GM18505 (cell line): ENCODE results near the gene S1PR3.

Source experiments
- ATAC-seq: cut with Tn5 transposase; IDR thresholded peaks from one replicate; pipeline ENCODE4 v1.9.1; 2021; ENCODE audit not compliant: unreplicated experiment
- POLR2A ChIP-seq: IDR thresholded peaks from 4 replicates; pipeline ENCODE4 v1.6.1; 2011; ENCODE audit warnings: borderline replicate concordance; ENCODE audit not compliant: insufficient read depth, insufficient read length; ENCODE audit errors: extremely low read depth

S1PR3 gene

DNA sequence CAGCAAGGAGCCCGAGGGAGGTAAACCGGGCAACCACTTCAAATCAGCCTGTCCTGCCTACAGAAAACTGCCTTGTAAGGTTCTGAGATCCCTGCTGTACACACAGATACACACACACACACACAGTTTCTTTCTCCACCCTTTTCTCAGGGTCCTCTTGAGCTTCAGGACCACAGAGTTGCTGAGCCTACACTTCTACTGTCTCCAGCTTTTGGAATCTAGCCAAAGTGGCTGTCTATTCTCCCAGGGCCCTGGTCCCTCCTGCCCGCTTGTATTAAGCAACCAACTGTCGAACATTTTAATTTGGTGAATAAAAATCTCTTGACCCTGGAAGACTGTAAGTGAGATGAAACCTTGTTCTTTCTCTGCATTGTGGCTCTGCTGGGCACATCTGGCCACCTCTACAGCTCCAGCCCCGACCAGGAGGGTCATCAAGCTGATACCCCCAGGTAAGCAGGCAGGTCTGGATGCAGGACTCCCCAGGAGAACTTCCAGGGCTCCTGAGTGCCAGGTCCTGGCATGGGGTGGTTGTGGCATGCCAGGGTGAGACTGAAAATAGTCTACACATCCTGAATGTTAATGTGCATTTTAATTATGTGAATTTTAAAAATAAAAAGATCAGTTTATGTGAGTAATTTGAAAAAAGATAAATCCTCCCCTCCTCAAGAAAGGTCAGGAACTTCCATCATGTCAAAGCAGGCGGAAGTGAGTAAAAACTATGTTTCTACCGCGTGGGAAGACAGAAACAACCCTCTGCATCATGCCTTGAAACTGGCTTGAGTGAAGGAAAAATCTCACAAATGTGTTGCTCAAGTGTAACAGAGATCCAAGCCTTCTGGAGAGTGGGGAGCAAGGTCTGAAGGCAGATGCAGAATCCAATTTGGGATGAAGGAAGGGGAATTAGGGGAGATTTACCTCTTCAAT, 15.0 kb upstream of the S1PR3 start:
- ATAC-seq: no peak
- TF ChIP-seq POLR2A: no peak

- no peak for TF ChIP-seq POLR2A
- no peak for ATAC-seq
Observed at GRCh38 chr9:88976890-88977257, 14.4 kb upstream of the S1PR3 start.

GRCh38 chr9:88978034-88978433, 13.2 kb upstream of the S1PR3 start:
- TF ChIP-seq POLR2A: no peak
- ATAC-seq: no peak

DNA sequence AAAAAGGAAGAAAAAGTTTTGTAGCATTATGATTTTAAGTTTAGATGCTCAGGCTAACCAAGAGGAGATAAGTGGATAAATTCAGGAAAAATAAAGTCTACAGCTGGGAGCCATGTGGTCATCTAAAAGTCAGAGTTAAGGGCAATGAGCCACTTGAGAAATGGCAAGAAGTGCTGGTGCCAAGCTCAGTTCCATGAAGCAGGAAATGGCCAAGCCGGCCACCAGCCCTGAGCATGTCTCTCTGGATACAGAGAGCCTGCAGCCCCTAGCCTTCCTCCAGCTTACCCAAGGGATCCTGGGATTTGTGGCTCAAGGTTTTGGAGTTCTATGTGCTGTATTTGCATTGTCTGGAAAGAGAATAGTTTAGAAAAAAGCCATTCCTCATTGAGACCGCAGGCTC, 12.2 kb upstream of the S1PR3 start:
- no peak for ATAC-seq
- no peak for TF ChIP-seq POLR2A

DNA sequence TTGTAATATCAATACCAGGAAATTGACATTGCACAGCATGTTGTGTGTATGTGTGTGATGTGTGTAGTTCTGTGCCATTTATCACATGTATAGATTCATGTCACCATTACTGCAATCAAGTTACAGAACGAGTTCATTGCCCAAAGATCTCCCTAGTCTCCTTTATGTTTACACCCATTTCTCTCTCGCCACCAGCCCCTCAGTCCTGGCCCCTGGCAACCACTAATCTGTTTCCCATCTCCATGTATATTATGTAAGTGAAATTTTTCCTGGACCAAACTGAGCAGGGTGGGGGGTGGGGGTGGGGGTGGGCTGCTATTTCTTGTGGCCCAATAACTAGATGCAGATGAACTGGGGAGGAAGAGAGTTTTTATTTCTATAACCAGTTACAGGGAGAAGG, 11.5 kb upstream of the S1PR3 start:
- ATAC-seq: no peak
- no peak for TF ChIP-seq POLR2A

DNA sequence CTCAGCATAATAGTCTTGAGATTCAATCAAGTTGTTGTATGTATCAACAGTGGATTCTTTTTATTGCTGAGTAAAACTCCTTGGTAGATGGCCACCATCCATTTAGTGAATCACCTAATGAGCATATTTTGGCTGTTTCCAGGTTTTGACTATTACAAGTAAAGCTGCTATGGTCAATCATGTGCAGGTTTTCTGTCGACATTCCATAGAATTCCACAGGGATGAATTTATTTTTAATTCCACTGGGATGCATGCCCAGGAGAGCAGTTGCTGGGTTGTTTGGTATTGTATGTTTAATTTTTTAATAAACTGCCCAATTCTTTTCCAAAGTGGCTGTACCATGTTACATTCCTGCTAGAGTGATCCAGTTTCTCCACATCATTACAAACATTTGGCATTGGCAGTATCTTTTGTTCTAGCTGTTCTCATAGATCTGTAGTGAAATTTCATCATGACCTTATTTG, 10.5 kb upstream of the S1PR3 start:
- no peak for TF ChIP-seq POLR2A
- no peak for ATAC-seq

GRCh38 chr9:88983865-88984542, 7.3 kb upstream of the S1PR3 start:
- no peak for ATAC-seq
- TF ChIP-seq POLR2A: no peak

DNA sequence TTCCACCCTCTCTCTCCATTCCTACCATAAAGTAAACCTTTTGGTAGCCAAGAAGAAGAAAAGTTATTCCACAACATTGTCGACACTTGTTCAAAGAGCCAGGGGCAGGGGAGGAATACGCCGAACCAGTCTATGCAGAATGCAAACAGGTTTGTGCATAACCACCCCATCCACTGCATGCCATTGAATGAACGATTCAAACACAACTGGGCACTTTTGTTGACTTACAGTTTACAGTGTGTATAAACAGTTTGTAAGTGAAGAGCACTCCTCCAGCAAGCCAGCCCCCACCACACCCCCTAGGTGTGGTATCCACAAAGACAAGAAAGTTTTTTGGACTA, 6.8 kb upstream of the S1PR3 start:
- no peak for ATAC-seq
- TF ChIP-seq POLR2A: no peak

DNA sequence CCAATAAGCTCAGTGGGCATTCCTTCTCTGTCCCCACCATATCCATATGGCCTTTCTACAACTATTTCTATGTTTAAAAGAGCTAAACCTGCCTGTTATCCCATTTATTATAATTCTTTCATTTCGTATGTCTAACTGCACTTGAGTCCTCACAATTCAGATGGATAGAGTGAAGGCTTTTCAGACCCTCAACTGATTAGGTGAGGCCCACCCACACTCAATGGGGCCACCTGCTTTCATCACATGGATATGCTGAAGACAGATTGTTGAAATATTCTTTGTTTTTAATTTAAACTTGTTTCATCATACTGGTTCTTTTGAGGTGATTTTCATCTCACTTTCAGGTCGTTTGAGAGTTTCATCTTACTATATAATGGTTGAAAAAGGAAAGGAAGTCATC, 5.7 kb upstream of the S1PR3 start:
- ATAC-seq: no peak

GRCh38 chr9:88986776-88987175, 4.5 kb upstream of the S1PR3 start:
- no peak for TF ChIP-seq POLR2A
- no peak for ATAC-seq

More for the DNA sequence above, 5.7 kb upstream of the S1PR3 start:
- TF ChIP-seq POLR2A: no peak

DNA sequence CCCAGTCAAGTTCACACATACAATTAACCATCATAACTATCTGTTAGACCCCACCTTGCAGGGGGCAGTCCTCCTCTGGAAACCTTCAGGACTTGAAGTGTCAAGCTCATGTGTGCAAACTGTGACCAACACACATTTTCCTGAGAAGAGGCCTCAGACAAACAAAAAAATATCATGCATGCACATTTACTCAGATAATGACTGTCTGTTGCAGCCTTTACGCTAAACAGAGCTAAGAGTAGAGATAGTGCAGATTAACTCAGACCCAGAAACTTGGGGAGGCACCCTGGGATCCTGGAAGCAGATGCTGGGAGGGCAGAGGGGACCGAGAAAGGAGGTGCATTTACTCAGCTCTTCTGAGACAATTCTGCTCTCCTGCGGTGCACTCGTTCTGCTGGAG, 3.6 kb upstream of the S1PR3 start:
- no peak for TF ChIP-seq POLR2A
- ATAC-seq: no peak

DNA sequence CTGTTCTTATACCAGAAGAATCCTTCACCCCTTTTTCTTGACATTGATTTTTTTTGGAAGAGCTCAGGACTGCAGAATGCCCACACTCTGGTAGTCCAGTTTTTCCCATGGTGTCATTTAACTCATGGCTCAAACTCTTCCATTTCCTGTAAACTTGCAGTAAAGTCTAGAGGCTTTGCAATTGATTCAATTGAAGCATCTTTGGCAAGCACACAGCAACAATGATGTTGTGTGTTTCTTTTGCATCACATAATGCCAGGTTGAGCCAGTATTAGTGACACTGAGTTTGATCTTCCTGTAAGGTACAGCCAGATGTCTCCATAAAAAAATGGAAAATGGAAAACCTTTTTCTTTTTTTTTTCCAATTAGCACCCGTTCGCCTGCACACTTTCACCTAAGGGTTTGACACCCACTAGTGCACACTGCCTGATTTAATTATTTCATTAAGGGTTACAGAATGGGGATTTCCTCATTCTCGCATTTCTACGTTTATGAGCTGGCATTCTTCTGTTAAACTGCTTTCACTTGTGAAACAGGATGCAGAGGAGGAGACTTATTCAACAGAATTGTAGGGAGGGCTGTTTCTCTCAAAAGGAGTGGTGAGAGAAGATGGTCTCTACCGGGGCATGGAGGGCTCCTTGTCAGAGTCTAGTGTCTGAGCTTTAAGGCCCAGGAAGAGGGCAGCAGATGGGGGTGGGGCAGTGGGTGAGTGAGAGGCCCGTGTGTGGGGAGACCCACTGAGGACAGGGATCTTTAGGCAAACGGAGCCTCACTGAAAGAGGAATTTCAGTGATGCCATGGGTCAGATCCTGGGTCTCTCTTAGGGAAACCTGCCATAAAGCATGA, 2.2 kb upstream of the S1PR3 start:
- no peak for TF ChIP-seq POLR2A
- ATAC-seq: no peak

- TF ChIP-seq POLR2A: no peak
- no peak for ATAC-seq
Observed at GRCh38 chr9:88990041-88990728, 1.1 kb upstream of the S1PR3 start.
